ENCODE results near the gene IKZF1.

IKZF1 gene

GRCh38 chr7:50371551-50372021, 67.1 kb downstream of the IKZF1 start:
- TF ChIP-seq, protein P1, sequence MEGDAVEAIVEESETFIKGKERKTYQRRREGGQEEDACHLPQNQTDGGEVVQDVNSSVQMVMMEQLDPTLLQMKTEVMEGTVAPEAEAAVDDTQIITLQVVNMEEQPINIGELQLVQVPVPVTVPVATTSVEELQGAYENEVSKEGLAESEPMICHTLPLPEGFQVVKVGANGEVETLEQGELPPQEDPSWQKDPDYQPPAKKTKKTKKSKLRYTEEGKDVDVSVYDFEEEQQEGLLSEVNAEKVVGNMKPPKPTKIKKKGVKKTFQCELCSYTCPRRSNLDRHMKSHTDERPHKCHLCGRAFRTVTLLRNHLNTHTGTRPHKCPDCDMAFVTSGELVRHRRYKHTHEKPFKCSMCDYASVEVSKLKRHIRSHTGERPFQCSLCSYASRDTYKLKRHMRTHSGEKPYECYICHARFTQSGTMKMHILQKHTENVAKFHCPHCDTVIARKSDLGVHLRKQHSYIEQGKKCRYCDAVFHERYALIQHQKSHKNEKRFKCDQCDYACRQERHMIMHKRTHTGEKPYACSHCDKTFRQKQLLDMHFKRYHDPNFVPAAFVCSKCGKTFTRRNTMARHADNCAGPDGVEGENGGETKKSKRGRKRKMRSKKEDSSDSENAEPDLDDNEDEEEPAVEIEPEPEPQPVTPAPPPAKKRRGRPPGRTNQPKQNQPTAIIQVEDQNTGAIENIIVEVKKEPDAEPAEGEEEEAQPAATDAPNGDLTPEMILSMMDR (conservative IDR thresholded peaks at IDR 0.05): no peak
- H3K27ac ChIP-seq: no peak overlapping the region

GRCh38 chr7:50372923-50373322, 68.4 kb downstream of the IKZF1 start:
- TF ChIP-seq, protein P1 (conservative IDR thresholded peaks at IDR 0.05): no peak
- H3K27ac ChIP-seq: no peak overlapping the region

GRCh38 chr7:50376056-50376820, 71.7 kb downstream of the IKZF1 start:
- no peak overlapping the region for H3K27ac ChIP-seq
- TF ChIP-seq, protein P1 (conservative IDR thresholded peaks at IDR 0.05): no peak

DNA sequence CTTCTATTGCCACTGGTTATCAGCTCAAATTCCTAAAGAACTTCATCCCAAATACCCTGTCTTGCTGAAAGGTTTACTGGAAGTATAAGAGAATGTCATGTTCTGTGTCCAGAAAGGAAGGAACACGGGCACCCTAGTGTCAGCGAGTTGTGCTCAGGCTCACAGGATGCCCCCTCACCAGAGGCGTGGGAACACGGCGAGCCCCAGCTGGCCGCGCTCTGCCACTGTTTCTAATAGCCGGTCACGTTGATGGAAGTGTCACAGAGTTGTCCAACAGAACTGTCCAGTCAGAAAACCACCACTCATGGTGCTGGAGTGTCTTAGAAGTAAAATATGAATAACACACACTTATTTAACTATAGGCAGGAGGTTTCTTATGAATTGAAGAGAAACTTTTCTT, 72.8 kb downstream of the IKZF1 start:
- no peak overlapping the region for H3K27ac ChIP-seq
- TF ChIP-seq, protein P1 (conservative IDR thresholded peaks at IDR 0.05): no peak

- no peak overlapping the region for H3K27ac ChIP-seq
Observed at GRCh38 chr7:50379082-50379481, 74.6 kb downstream of the IKZF1 start.

DNA sequence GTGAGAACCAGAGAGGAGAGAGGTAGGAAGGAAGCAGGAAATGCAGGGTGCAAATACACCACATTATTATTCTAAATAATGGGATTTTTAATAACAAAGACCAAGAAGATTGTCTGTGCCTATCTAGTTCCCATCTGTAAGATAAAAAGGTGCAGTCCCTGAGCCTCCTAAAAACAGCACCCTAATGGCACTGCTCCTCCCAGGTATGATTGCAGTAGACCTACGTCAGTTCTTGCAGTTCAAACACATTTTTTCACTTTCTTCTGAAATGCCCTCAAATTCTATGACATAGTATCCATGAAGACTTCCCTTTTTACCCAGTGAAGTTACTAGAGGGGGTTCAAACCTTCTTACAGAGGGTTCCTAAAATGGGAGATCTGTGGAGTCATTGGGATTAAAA, 75.0 kb downstream of the IKZF1 start:
- TF ChIP-seq, protein P1 (conservative IDR thresholded peaks at IDR 0.05): no peak
- H3K27ac ChIP-seq: no peak overlapping the region

More at GRCh38 chr7:50379082-50379481, 74.6 kb downstream of the IKZF1 start:
- TF ChIP-seq, protein P1 (conservative IDR thresholded peaks at IDR 0.05): no peak

DNA sequence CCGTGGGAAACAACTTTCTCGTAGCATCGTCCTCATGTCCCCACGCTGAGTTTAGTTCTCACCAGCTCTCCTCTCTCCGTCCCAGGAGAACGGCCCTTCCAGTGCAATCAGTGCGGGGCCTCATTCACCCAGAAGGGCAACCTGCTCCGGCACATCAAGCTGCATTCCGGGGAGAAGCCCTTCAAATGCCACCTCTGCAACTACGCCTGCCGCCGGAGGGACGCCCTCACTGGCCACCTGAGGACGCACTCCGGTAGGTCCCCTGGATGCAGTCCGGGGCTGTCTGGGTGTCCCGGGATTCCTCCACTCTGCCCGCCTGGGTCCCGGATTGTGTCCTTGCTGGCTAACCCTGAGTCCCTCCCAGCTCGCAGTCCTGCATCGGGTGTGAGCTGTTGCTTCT, 77.9 kb downstream of the IKZF1 start:
- no peak overlapping the region for H3K27ac ChIP-seq
- TF ChIP-seq, protein P1 (conservative IDR thresholded peaks at IDR 0.05): no peak
